Measurements from ENCODE around the gene MRPL50. TPM values are rescaled to one million over a fixed set of nuclear protein-coding genes. Genes with fewer than 3 reads are reported as not detected.

The MRPL50 gene
- total and polyA plus RNA-seq, 9 of the 15 experiments (the other 6 are each of a cell fraction or from before 2014, with no cell fraction given), result 17.5 to 107 (median 37.4) TPM

- FAIRE-seq, result no peak
- WGBS (ENCODE audit: insufficient coverage, low coverage, missing lambda C conversion rate), result 0% methylated on average over 3 of the region's 3 CpGs
These were observed 36.6 kb upstream of the MRPL50 start for GRCh38 chr9:101434998-101435397.

More at GRCh38 chr9:101434998-101435397, 36.6 kb upstream of the MRPL50 start:
- ChIA-PET POLR2A (interaction anchor here (0.6 kb wide), 1 partner anchor 102 kb away, joined by 5 read pairs; no protein-coding TSS in a partner anchor), CTCF (ENCODE audit: low intra/inter-chr PET ratio) (no interaction called here)
- no peaks in the 10 kb centered on the region for H3K36me3 ChIP-seq (ENCODE audit: control insufficient read depth, insufficient read depth, low read length)
- H2AFZ ChIP-seq (ENCODE audit: low read depth, low read length), result no peak overlapping the region
- BruUV-seq (replicated peaks), result no TSS peak
- intact Hi-C loops (cut with micrococcal nuclease) (no loop called here), in situ Hi-C loops (cut with MboI) (no loop called here)
- no peaks in the 10 kb centered on the region for H3K9me1 ChIP-seq (ENCODE audit: control insufficient read depth, insufficient read depth, low read length)
- no peak overlapping the region for H3K27ac ChIP-seq (ENCODE audit: extremely low read depth, low read depth, low read length)
- no peaks in the 10 kb centered on the region for H3K79me2 ChIP-seq (ENCODE audit: control insufficient read depth, insufficient read depth, low read length)
- no peaks in the 10 kb centered on the region for H3K9me3 ChIP-seq (replicated peaks; ENCODE audit: control insufficient read depth, insufficient read depth, low read depth, low read length)
- H3K27me3 ChIP-seq (ENCODE audit: control insufficient read depth in 2 of 2, insufficient read depth in 2 of 2, low read length in 2 of 2), result peaks cover 3 to 13% of the 10 kb centered on the region in 2 experiments; a peak in 4 of 5 replicates
- ATAC-seq (no peak), DNase-seq (ENCODE audit: extremely low read depth in 1 of 4, low spot score in 3 of 4) (no peak)
- no peak overlapping the region for H3K4me2 ChIP-seq (ENCODE audit: insufficient read depth, low read length)
- TF ChIP-seq, protein P1, sequence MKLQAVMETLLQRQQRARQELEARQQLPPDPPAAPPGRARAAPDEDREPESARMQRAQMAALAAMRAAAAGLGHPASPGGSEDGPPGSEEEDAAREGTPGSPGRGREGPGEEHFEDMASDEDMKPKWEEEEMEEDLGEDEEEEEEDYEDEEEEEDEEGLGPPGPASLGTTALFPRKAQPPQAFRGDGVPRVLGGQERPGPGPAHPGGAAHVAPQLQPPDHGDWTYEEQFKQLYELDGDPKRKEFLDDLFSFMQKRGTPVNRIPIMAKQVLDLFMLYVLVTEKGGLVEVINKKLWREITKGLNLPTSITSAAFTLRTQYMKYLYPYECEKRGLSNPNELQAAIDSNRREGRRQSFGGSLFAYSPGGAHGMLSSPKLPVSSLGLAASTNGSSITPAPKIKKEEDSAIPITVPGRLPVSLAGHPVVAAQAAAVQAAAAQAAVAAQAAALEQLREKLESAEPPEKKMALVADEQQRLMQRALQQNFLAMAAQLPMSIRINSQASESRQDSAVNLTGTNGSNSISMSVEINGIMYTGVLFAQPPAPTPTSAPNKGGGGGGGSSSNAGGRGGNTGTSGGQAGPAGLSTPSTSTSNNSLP (IDR thresholded peaks at IDR 0.05; ENCODE audit: borderline replicate concordance, low read depth, low read length), result no peak
- no peak for TF ChIP-seq MCM3 (IDR thresholded peaks at IDR 0.05)
- TF ChIP-seq HDAC6 (IDR thresholded peaks at IDR 0.05; ENCODE audit: low read depth, low read length), result no peak
- no peak for TF ChIP-seq KDM4B (IDR thresholded peaks at IDR 0.05; ENCODE audit: borderline replicate concordance in 2 of 2, low read depth in 1 of 2)
- TF ChIP-seq NR4A1 (CRISPR knock-in tag; IDR thresholded peaks at IDR 0.05), result no peak
- TF ChIP-seq NR4A1 (tag; IDR thresholded peaks at IDR 0.05), result no peak
- TF ChIP-seq, protein P2, sequence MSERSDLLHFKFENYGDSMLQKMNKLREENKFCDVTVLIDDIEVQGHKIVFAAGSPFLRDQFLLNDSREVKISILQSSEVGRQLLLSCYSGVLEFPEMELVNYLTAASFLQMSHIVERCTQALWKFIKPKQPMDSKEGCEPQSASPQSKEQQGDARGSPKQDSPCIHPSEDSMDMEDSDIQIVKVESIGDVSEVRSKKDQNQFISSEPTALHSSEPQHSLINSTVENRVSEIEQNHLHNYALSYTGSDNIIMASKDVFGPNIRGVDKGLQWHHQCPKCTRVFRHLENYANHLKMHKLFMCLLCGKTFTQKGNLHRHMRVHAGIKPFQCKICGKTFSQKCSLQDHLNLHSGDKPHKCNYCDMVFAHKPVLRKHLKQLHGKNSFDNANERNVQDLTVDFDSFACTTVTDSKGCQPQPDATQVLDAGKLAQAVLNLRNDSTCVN (CRISPR knock-in tag; IDR thresholded peaks at IDR 0.05), result no peak
- TF ChIP-seq POLR2AphosphoS2 (IDR thresholded peaks at IDR 0.05; ENCODE audit: low read length), result no peak
- TF ChIP-seq NRF1 (conservative IDR thresholded peaks at IDR 0.05 in 1 of 2, IDR thresholded peaks at IDR 0.05 in 1 of 2), result no peak
- TF ChIP-seq ZNF316 (IDR thresholded peaks at IDR 0.05), result no peak
- TF ChIP-seq BACH1 (tag; IDR thresholded peaks at IDR 0.05), result no peak
- TF ChIP-seq ZNF408 (CRISPR knock-in tag; IDR thresholded peaks at IDR 0.05; ENCODE audit: low read depth), result no peak
- no peak for TF ChIP-seq KAT8 (IDR thresholded peaks at IDR 0.05; ENCODE audit: low read depth)
- TF ChIP-seq ZNF695 (CRISPR knock-in tag; IDR thresholded peaks at IDR 0.05), result no peak
- TF ChIP-seq ZNF174 (CRISPR knock-in tag; IDR thresholded peaks at IDR 0.05), result no peak
- TF ChIP-seq ZNF644 (tag; IDR thresholded peaks at IDR 0.05; ENCODE audit: low read depth), result no peak
- no peak overlapping the region for H3K4me3 ChIP-seq
- H4K20me1 ChIP-seq (replicated peaks; ENCODE audit: control insufficient read depth, insufficient read depth, low read length), result no peaks in the 10 kb centered on the region
- no peaks in the 10 kb centered on the region for H3K4me1 ChIP-seq (replicated peaks in 1 of 2; ENCODE audit: control insufficient read depth in 2 of 2, insufficient read depth in 2 of 2, low read length in 2 of 2)
- no peak overlapping the region for H3K9ac ChIP-seq (ENCODE audit: insufficient read depth in 1 of 2, low read depth in 2 of 2, low read length in 2 of 2)

All from K562 (cell line).